Stimulated activated CD4-positive, alpha-beta T cell treated with anti-CD3 and anti-CD28 coated beads, Interleukin-1b, Interleukin-23, amount 100 ng/mL, for 48 hours (primary cell): ENCODE measurements around the gene SLC6A3.

Source experiments
- DNase-seq: peaks from one replicate; pipeline ENCODE4 v3.0.0-alpha.2; 2020

Gene SLC6A3

GRCh38 chr5:1445313-1445688 lies at the start of gene SLC6A3:
SLC6A3 (minus strand) TSS chr5:1445440; CDS start chr5:1443197, 2,243 bp downstream.
- no peak for DNase-seq

- no peak for DNase-seq
Measured at GRCh38 chr5:1493941-1494340, 48.7 kb upstream of the SLC6A3 start.

- DNase-seq = no peak
Measured at GRCh38 chr5:1493413-1493812, 48.2 kb upstream of the SLC6A3 start.

- no peak for DNase-seq
Measured at GRCh38 chr5:1492757-1493156, 47.5 kb upstream of the SLC6A3 start.

- DNase-seq = no peak
Measured at GRCh38 chr5:1490376-1490775, 45.1 kb upstream of the SLC6A3 start.

- DNase-seq = no peak
Measured at GRCh38 chr5:1489754-1490153, 44.5 kb upstream of the SLC6A3 start.

- DNase-seq = peak; percentile 70
Measured at GRCh38 chr5:1488882-1489680, 43.8 kb upstream of the SLC6A3 start.

GRCh38 chr5:1487079-1487764 lies 42.0 kb upstream of the SLC6A3 start:
- DNase-seq = no peak

GRCh38 chr5:1486271-1486670 lies 41.0 kb upstream of the SLC6A3 start:
- DNase-seq = no peak

GRCh38 chr5:1485579-1486118 lies 40.4 kb upstream of the SLC6A3 start:
- DNase-seq = no peak

- DNase-seq = no peak
Measured at GRCh38 chr5:1484730-1485578, 39.7 kb upstream of the SLC6A3 start.

- no peak for DNase-seq
Measured at GRCh38 chr5:1483856-1484729, 38.9 kb upstream of the SLC6A3 start.

GRCh38 chr5:1483064-1483463 lies 37.8 kb upstream of the SLC6A3 start:
- no peak for DNase-seq

- DNase-seq = no peak
Measured at GRCh38 chr5:1481959-1482331, 36.7 kb upstream of the SLC6A3 start.

GRCh38 chr5:1481266-1481958 lies 36.2 kb upstream of the SLC6A3 start:
- no peak for DNase-seq

GRCh38 chr5:1480806-1481205 lies 35.6 kb upstream of the SLC6A3 start:
- no peak for DNase-seq

GRCh38 chr5:1480217-1480616 lies 35.0 kb upstream of the SLC6A3 start:
- DNase-seq = no peak

- peak; percentile 22 for DNase-seq
Measured at GRCh38 chr5:1479581-1480188, 34.4 kb upstream of the SLC6A3 start.

- DNase-seq = no peak
Measured at GRCh38 chr5:1479066-1479465, 33.8 kb upstream of the SLC6A3 start.

GRCh38 chr5:1478271-1479035 lies 33.2 kb upstream of the SLC6A3 start:
- no peak for DNase-seq
